ENCODE results near the gene ADGRD1.

Gene ADGRD1

GRCh38 chr12:131157743-131158142 is 204.0 kb downstream of the ADGRD1 start:
- TF ChIP-seq CTCF (IDR thresholded peaks at IDR 0.05; ENCODE audit: poor library complexity, severe bottlenecking), result no peak
- Histone ChIP-seq H3K27ac (ENCODE audit: poor library complexity, severe bottlenecking) (no peak overlapping the region), H3K36me3 (ENCODE audit: low read depth) (no peaks in the 10 kb centered on the region), H3K27me3 (ENCODE audit: insufficient read depth, poor library complexity, severe bottlenecking) (peaks cover 10% of the 10 kb centered on the region), H3K9me3 (ENCODE audit: severe bottlenecking) (no peaks in the 10 kb centered on the region), H3K4me3 (ENCODE audit: severe bottlenecking) (no peak overlapping the region), H3K4me1 (ENCODE audit: insufficient read depth, poor library complexity, severe bottlenecking) (no peaks in the 10 kb centered on the region)
- ATAC-seq (ENCODE audit: low read depth) (no peak), DNase-seq (ENCODE audit: low spot score) (no peak)

- Histone ChIP-seq H3K27ac (ENCODE audit: poor library complexity, severe bottlenecking) (no peak overlapping the region), H3K36me3 (ENCODE audit: low read depth) (no peaks in the 10 kb centered on the region), H3K27me3 (ENCODE audit: insufficient read depth, poor library complexity, severe bottlenecking) (peaks cover 15% of the 10 kb centered on the region), H3K4me1 (ENCODE audit: insufficient read depth, poor library complexity, severe bottlenecking) (no peaks in the 10 kb centered on the region), H3K4me3 (ENCODE audit: severe bottlenecking) (no peak overlapping the region), H3K9me3 (ENCODE audit: severe bottlenecking) (no peaks in the 10 kb centered on the region)
- peak; percentile 22 for TF ChIP-seq CTCF (IDR thresholded peaks at IDR 0.05; ENCODE audit: poor library complexity, severe bottlenecking)
- DNase-seq (ENCODE audit: low spot score), result no peak
- no peak for ATAC-seq (ENCODE audit: low read depth)
Measured at GRCh38 chr12:131159660-131160059, 206.0 kb downstream of the ADGRD1 start.

GRCh38 chr12:131162113-131162512 is 208.4 kb downstream of the ADGRD1 start:
- H3K4me3 ChIP-seq (ENCODE audit: severe bottlenecking), result no peak overlapping the region
- TF ChIP-seq CTCF (IDR thresholded peaks at IDR 0.05; ENCODE audit: poor library complexity, severe bottlenecking), result no peak
- H3K27ac ChIP-seq (ENCODE audit: poor library complexity, severe bottlenecking), result no peak overlapping the region
- H3K27me3 ChIP-seq (ENCODE audit: insufficient read depth, poor library complexity, severe bottlenecking), result peaks cover 15% of the 10 kb centered on the region
- no peak for DNase-seq (ENCODE audit: low spot score)
- no peaks in the 10 kb centered on the region for H3K9me3 ChIP-seq (ENCODE audit: severe bottlenecking)
- H3K4me1 ChIP-seq (ENCODE audit: insufficient read depth, poor library complexity, severe bottlenecking), result no peaks in the 10 kb centered on the region
- no peaks in the 10 kb centered on the region for H3K36me3 ChIP-seq (ENCODE audit: low read depth)
- ATAC-seq (ENCODE audit: low read depth), result no peak

GRCh38 chr12:131163189-131163738 is 209.6 kb downstream of the ADGRD1 start:
- H3K4me3 ChIP-seq (ENCODE audit: severe bottlenecking), result no peak overlapping the region
- TF ChIP-seq CTCF (IDR thresholded peaks at IDR 0.05; ENCODE audit: poor library complexity, severe bottlenecking), result no peak
- H3K27me3 ChIP-seq (ENCODE audit: insufficient read depth, poor library complexity, severe bottlenecking), result peaks cover 15% of the 10 kb centered on the region
- ATAC-seq (ENCODE audit: low read depth) (no peak), DNase-seq (ENCODE audit: low spot score) (no peak)
- H3K9me3 ChIP-seq (ENCODE audit: severe bottlenecking), result no peaks in the 10 kb centered on the region
- H3K27ac ChIP-seq (ENCODE audit: poor library complexity, severe bottlenecking), result no peak overlapping the region
- H3K36me3 ChIP-seq (ENCODE audit: low read depth), result no peaks in the 10 kb centered on the region
- H3K4me1 ChIP-seq (ENCODE audit: insufficient read depth, poor library complexity, severe bottlenecking), result no peaks in the 10 kb centered on the region

GRCh38 chr12:131164096-131164872 is 210.6 kb downstream of the ADGRD1 start:
- H3K36me3 ChIP-seq (ENCODE audit: low read depth), result no peaks in the 10 kb centered on the region
- DNase-seq (ENCODE audit: low spot score), result no peak
- no peaks in the 10 kb centered on the region for H3K4me1 ChIP-seq (ENCODE audit: insufficient read depth, poor library complexity, severe bottlenecking)
- no peak for TF ChIP-seq CTCF (IDR thresholded peaks at IDR 0.05; ENCODE audit: poor library complexity, severe bottlenecking)
- H3K27ac ChIP-seq (ENCODE audit: poor library complexity, severe bottlenecking), result no peak overlapping the region
- peaks cover 15% of the 10 kb centered on the region for H3K27me3 ChIP-seq (ENCODE audit: insufficient read depth, poor library complexity, severe bottlenecking)
- H3K9me3 ChIP-seq (ENCODE audit: severe bottlenecking), result no peaks in the 10 kb centered on the region
- no peak for ATAC-seq (ENCODE audit: low read depth)
- H3K4me3 ChIP-seq (ENCODE audit: severe bottlenecking), result no peak overlapping the region
